Trophoblast cell (in vitro differentiated cells and primary cell): ENCODE results near the gene TMEM272.

ENCODE experiments used
- DNase-seq, 2 donors: peaks; one replicate each; pipeline ENCODE4 v3.0.0-alpha.2; 2016
- H2AFZ ChIP-seq: 2 replicates; pipeline ENCODE4 v1.6.1; 2013; ENCODE audit warnings: low read length, moderate library complexity, mild to moderate bottlenecking; ENCODE audit not compliant: insufficient read depth, poor library complexity
- H2AK5ac ChIP-seq: 2 replicates; pipeline ENCODE4 v1.6.1; 2013; ENCODE audit warnings: mild to moderate bottlenecking, low read length
- H2BK120ac ChIP-seq: 2 replicates; pipeline ENCODE4 v1.6.1; 2013; ENCODE audit warnings: low read length, mild to moderate bottlenecking, moderate library complexity; ENCODE audit not compliant: insufficient read depth, poor library complexity
- H2BK12ac ChIP-seq: 2 replicates; pipeline ENCODE4 v1.6.1; 2013; ENCODE audit warnings: mild to moderate bottlenecking, low read length, moderate library complexity
- H2BK5ac ChIP-seq: 2 replicates; pipeline ENCODE4 v1.6.1; 2013; ENCODE audit warnings: low read length, low read depth, moderate library complexity, mild to moderate bottlenecking; ENCODE audit not compliant: poor library complexity
- H3K14ac ChIP-seq: 2 replicates; pipeline ENCODE4 v1.6.1; 2013; ENCODE audit warnings: mild to moderate bottlenecking, low read length
- H3K18ac ChIP-seq: 2 replicates; pipeline ENCODE4 v1.6.1; 2013; ENCODE audit warnings: mild to moderate bottlenecking, low read length
- H3K23ac ChIP-seq: 2 replicates; pipeline ENCODE4 v1.6.1; 2013; ENCODE audit warnings: low read length
- H3K27ac ChIP-seq: 2 replicates; pipeline ENCODE4 v1.5.1; 2013; ENCODE audit warnings: low read depth, mild to moderate bottlenecking, inconsistent platforms, low read length, moderate library complexity
- H3K27me3 ChIP-seq: 2 replicates; pipeline ENCODE4 v1.6.1; 2013; ENCODE audit warnings: inconsistent platforms, mild to moderate bottlenecking, low read length, moderate library complexity; ENCODE audit not compliant: insufficient read depth
- H3K36me3 ChIP-seq, 2 experiments: 1 replicate in 1 of 2; 2 replicates in 1 of 2; pipeline ENCODE4 v1.6.1; 2013; ENCODE audit warnings: low read length in 2 of 2, mild to moderate bottlenecking in 2 of 2, moderate library complexity in 1 of 2; ENCODE audit not compliant: insufficient read depth in 2 of 2, control insufficient read depth in 1 of 2
- H3K4ac ChIP-seq: 2 replicates; pipeline ENCODE4 v1.6.1; 2013; ENCODE audit warnings: low read depth, mild to moderate bottlenecking, low read length, moderate library complexity
- H3K4me1 ChIP-seq, 2 experiments: 1 replicate in 1 of 2; 2 replicates in 1 of 2; pipeline ENCODE4 v1.6.1; 2013; ENCODE audit warnings: low read length in 2 of 2, mild to moderate bottlenecking in 2 of 2, moderate library complexity in 1 of 2; ENCODE audit not compliant: insufficient read depth in 2 of 2, control insufficient read depth in 1 of 2
- H3K4me2 ChIP-seq: 2 replicates; pipeline ENCODE4 v1.6.1; 2013; ENCODE audit warnings: inconsistent platforms, mild to moderate bottlenecking, low read length, moderate library complexity
- H3K4me3 ChIP-seq: 2 replicates; pipeline ENCODE4 v1.5.1; 2013; ENCODE audit warnings: mild to moderate bottlenecking, low read depth, low read length, inconsistent platforms
- H3K79me1 ChIP-seq: one replicate; pipeline ENCODE4 v1.6.1; 2013; ENCODE audit warnings: low read length
- H3K79me2 ChIP-seq: 2 replicates; pipeline ENCODE4 v1.6.1; 2013; ENCODE audit warnings: low read length, mild to moderate bottlenecking; ENCODE audit not compliant: control insufficient read depth, insufficient read depth, poor library complexity
- H3K9ac ChIP-seq: 2 replicates; pipeline ENCODE4 v1.6.1; 2013; ENCODE audit warnings: mild to moderate bottlenecking, low read length
- H3K9me3 ChIP-seq: 2 replicates; pipeline ENCODE4 v1.6.1; 2013; ENCODE audit warnings: low read depth, mild to moderate bottlenecking, control low read depth, inconsistent platforms, low read length; ENCODE audit not compliant: insufficient read depth
- H4K12ac ChIP-seq: 2 replicates; pipeline ENCODE4 v1.6.1; 2013; ENCODE audit warnings: low read depth, mild to moderate bottlenecking, low read length, moderate library complexity
- H4K8ac ChIP-seq: 2 replicates; pipeline ENCODE4 v1.6.1; 2013; ENCODE audit warnings: low read depth, mild to moderate bottlenecking, low read length, moderate library complexity
- H4K91ac ChIP-seq: one replicate; pipeline ENCODE4 v1.6.1; 2013; ENCODE audit warnings: low read depth, mild to moderate bottlenecking, low read length, moderate library complexity
- WGBS: extraction: QIAGEN DNeasy Blood & Tissue Kit; methylation state at CpG from one replicate; pipeline ENCODE4 v1.1.7; 2013; ENCODE audit warnings: missing lambda C conversion rate; ENCODE audit not compliant: insufficient read length, insufficient coverage; ENCODE audit errors: extremely low coverage; 5-methylcytosine and 5-hydroxymethylcytosine counted together

The TMEM272 gene

GRCh38 chr13:51802631-51803418 is 42.2 kb downstream of the TMEM272 start:
- Histone ChIP-seq H2BK120ac (peak overlapping the region; percentile 88), H2AFZ (peak overlapping the region; percentile 99), H3K27me3 (no peaks in the 10 kb centered on the region), H3K4me2 (peak overlapping the region; percentile 77), H4K12ac (peak overlapping the region; percentile 100), H3K23ac (no peak overlapping the region), H3K9me3 (no peaks in the 10 kb centered on the region), H4K8ac (peak overlapping the region; percentile 100), H3K4me3 (no peak overlapping the region), H3K79me2 (peaks cover 8% of the 10 kb centered on the region), H3K4me1 (peaks cover 13 to 14% of the 10 kb centered on the region in 2 experiments), H3K27ac (peak overlapping the region; percentile 96), H4K91ac (peak overlapping the region; percentile 97), H3K18ac (peak overlapping the region; percentile 100), H3K36me3 (no peaks in the 10 kb centered on the region), H3K79me1 (peaks cover 13% of the 10 kb centered on the region), H2BK5ac (peak overlapping the region; percentile 100), H3K14ac (peak overlapping the region; percentile 100), H2AK5ac (peak overlapping the region; percentile 83), H2BK12ac (peak overlapping the region; percentile 93), H3K4ac (peak overlapping the region; percentile 72), H3K9ac (peak overlapping the region; percentile 11)
- DNase-seq = no peak
- no CpG with 5 or more reads among the region's 9 CpGs for WGBS

GRCh38 chr13:51801631-51802099 is 43.3 kb downstream of the TMEM272 start:
- H3K4ac ChIP-seq = no peak overlapping the region
- no peaks in the 10 kb centered on the region for H3K27me3 ChIP-seq
- no peak overlapping the region for H3K14ac ChIP-seq
- no peak overlapping the region for H2BK12ac ChIP-seq
- WGBS = no CpG with 5 or more reads among the region's 7 CpGs
- H2AK5ac ChIP-seq = no peak overlapping the region
- no peak overlapping the region for H2BK5ac ChIP-seq
- no peak overlapping the region for H4K8ac ChIP-seq
- no peak overlapping the region for H3K18ac ChIP-seq
- no peak overlapping the region for H2BK120ac ChIP-seq
- peaks cover 13 to 17% of the 10 kb centered on the region in 2 experiments for H3K4me1 ChIP-seq
- no peak overlapping the region for H3K4me3 ChIP-seq
- no peak overlapping the region for H4K91ac ChIP-seq
- no peak overlapping the region for H3K9ac ChIP-seq
- H3K23ac ChIP-seq = no peak overlapping the region
- no peak for DNase-seq
- no peak overlapping the region for H2AFZ ChIP-seq
- H4K12ac ChIP-seq = no peak overlapping the region
- peaks cover 13% of the 10 kb centered on the region for H3K79me1 ChIP-seq
- no peaks in the 10 kb centered on the region for H3K9me3 ChIP-seq
- no peak overlapping the region for H3K27ac ChIP-seq
- no peak overlapping the region for H3K4me2 ChIP-seq
- H3K79me2 ChIP-seq = peaks cover 8% of the 10 kb centered on the region
- no peaks in the 10 kb centered on the region for H3K36me3 ChIP-seq

GRCh38 chr13:51800486-51800885 is 44.5 kb downstream of the TMEM272 start:
- Histone ChIP-seq H4K12ac (no peak overlapping the region), H3K36me3 (peaks cover 0 to 2% of the 10 kb centered on the region in 2 experiments), H3K4me3 (no peak overlapping the region), H3K79me2 (peaks cover 8% of the 10 kb centered on the region), H3K18ac (no peak overlapping the region), H3K27me3 (no peaks in the 10 kb centered on the region), H2BK12ac (no peak overlapping the region), H3K27ac (no peak overlapping the region), H3K4me1 (peaks cover 13 to 17% of the 10 kb centered on the region in 2 experiments), H3K9me3 (no peaks in the 10 kb centered on the region), H3K4ac (no peak overlapping the region), H4K8ac (no peak overlapping the region), H3K4me2 (no peak overlapping the region), H4K91ac (no peak overlapping the region), H2BK120ac (no peak overlapping the region), H2AK5ac (no peak overlapping the region), H2BK5ac (no peak overlapping the region), H3K14ac (no peak overlapping the region), H2AFZ (no peak overlapping the region), H3K23ac (no peak overlapping the region), H3K9ac (no peak overlapping the region), H3K79me1 (peaks cover 13% of the 10 kb centered on the region)
- no CpG with 5 or more reads among the region's 5 CpGs for WGBS
- DNase-seq = no peak

- no CpG with 5 or more reads among the region's 12 CpGs for whole genome bisulfite sequencing
- Histone ChIP-seq H4K8ac (no peak overlapping the region), H3K4me3 (no peak overlapping the region), H2BK120ac (no peak overlapping the region), H3K79me1 (peaks cover 13% of the 10 kb centered on the region), H4K91ac (no peak overlapping the region), H4K12ac (no peak overlapping the region), H3K4me2 (no peak overlapping the region), H3K18ac (no peak overlapping the region), H3K9ac (no peak overlapping the region), H3K36me3 (peaks cover 0 to 2% of the 10 kb centered on the region in 2 experiments), H3K23ac (no peak overlapping the region), H2BK5ac (no peak overlapping the region), H3K27me3 (no peaks in the 10 kb centered on the region), H3K14ac (no peak overlapping the region), H2BK12ac (no peak overlapping the region), H2AK5ac (no peak overlapping the region), H3K4me1 (peaks cover 9 to 12% of the 10 kb centered on the region in 2 experiments), H3K9me3 (no peaks in the 10 kb centered on the region), H3K27ac (no peak overlapping the region), H3K4ac (no peak overlapping the region), H2AFZ (no peak overlapping the region), H3K79me2 (peaks cover 8% of the 10 kb centered on the region)
- DNase-seq = no peak
Measured at GRCh38 chr13:51799261-51799660, 45.7 kb downstream of the TMEM272 start.
